ENCODE data around the gene GPR33. TPM values are rescaled to one million over a fixed set of nuclear protein-coding genes. Genes with fewer than 3 reads are reported as not detected.

The GPR33 gene
- total and polyA plus RNA-seq, 2 of the 8 experiments (the other 6 are each of a cell fraction or from before 2014, with no cell fraction given): not detected

DNA sequence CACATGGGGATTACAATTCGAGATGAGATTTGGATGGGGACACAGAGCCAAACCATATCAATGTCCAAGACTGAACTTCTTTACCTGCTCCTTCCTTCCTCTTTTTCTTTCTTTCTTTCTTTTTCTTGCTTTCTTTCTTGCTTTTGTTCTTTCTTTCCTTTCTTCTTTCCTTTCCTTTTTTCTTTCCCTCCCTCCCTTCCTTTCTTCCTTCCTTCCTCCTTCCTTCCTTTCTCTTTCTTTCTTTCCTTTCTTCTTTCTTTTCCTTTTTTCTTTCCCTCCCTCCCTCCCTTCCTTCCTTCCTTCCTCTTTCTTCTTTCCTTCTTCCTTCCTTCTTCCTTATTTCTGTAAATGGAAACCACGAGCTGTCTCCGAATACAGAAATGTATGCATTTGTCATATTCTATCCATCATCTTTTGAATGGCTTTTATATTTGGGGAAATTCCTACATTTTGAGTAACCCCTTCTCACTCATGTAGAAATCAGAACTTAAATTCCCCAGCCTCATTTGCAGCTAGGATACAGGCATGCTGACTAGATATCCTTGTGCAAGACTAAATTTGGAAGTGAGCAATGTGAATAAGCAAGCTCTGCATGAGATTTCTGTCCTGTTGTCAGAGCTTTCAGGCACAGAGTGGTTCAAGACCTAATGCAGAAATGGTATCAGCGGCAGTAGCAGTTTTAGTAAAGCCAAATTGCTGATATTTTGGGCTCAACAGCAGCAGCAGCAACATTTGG lies 11.5 kb downstream of the GPR33 start:
- Histone ChIP-seq H3K4me1 (replicated peaks in 1 of 4; ENCODE audit: control insufficient read depth in 3 of 4, insufficient read depth in 4 of 4, low read length in 3 of 4) (no peaks in the 10 kb centered on the region), H3K56ac (replicated peaks; ENCODE audit: insufficient read length, low read depth, low read length) (no peak overlapping the region), H3K27ac (ENCODE audit: low read depth, low read length) (no peak overlapping the region), H3K27me3 (replicated peaks in 1 of 4; ENCODE audit: control insufficient read depth in 3 of 4, extremely low read depth in 1 of 4, insufficient read depth in 3 of 4, low read length in 3 of 4) (no peaks in the 10 kb centered on the region), H3K4me2 (ENCODE audit: insufficient read depth in 1 of 2, low read depth in 2 of 2, low read length in 2 of 2) (no peak overlapping the region), H3K4ac (replicated peaks; ENCODE audit: insufficient read length, low read depth, low read length) (no peak overlapping the region), H3K79me1 (ENCODE audit: low read depth, low read length) (no peaks in the 10 kb centered on the region), H3K9me3 (ENCODE audit: insufficient read depth in 2 of 2, low read depth in 1 of 2, low read length in 1 of 2) (no peaks in the 10 kb centered on the region), H3K23me2 (ENCODE audit: low read depth, low read length) (no peaks in the 10 kb centered on the region), H2BK12ac (ENCODE audit: low read depth, low read length) (no peak overlapping the region), H4K20me1 (replicated peaks in 1 of 2; ENCODE audit: control insufficient read depth in 1 of 2, insufficient read depth in 2 of 2, low read length in 2 of 2) (no peaks in the 10 kb centered on the region), H3K79me2 (ENCODE audit: control insufficient read depth in 1 of 2, insufficient read depth in 2 of 2, low read length in 2 of 2) (no peaks in the 10 kb centered on the region), H3K9ac (replicated peaks in 1 of 4; ENCODE audit: extremely low read depth in 1 of 4, low read depth in 3 of 4, low read length in 3 of 4) (no peak overlapping the region), H3K23ac (ENCODE audit: insufficient read length) (no peak overlapping the region), H4K5ac (ENCODE audit: insufficient read length, low read depth, low read length) (no peak overlapping the region), H2BK15ac (ENCODE audit: low read length) (no peak overlapping the region), H2AFZ (ENCODE audit: low read length) (no peak overlapping the region), H2BK20ac (ENCODE audit: low read length) (no peak overlapping the region), H3K14ac (ENCODE audit: insufficient read length) (no peak overlapping the region), H2AK5ac (ENCODE audit: low read depth, low read length) (no peak overlapping the region), H4K8ac (ENCODE audit: extremely low read depth, insufficient read depth, low read length) (no peak overlapping the region), H3K36me3 (ENCODE audit: control insufficient read depth in 2 of 4, insufficient read depth in 4 of 4, low read length in 3 of 4) (no peaks in the 10 kb centered on the region), H4K91ac (replicated peaks; ENCODE audit: insufficient read length, low read length) (no peak overlapping the region), H3K18ac (ENCODE audit: extremely low read depth, low read length) (no peak overlapping the region), H2BK5ac (ENCODE audit: low read depth, low read length) (no peak overlapping the region), H2BK120ac (replicated peaks; ENCODE audit: low read depth, low read length) (no peak overlapping the region), H3K4me3 (ENCODE audit: extremely low read depth in 1 of 4, insufficient read depth in 2 of 4, low read depth in 3 of 4, low read length in 4 of 4) (no peak overlapping the region)
- ChIA-PET CTCF (ENCODE audit: partially characterized antibody) (interaction anchor here (0.9 kb wide), 1 partner anchor 35 kb away, joined by 3 read pairs; no protein-coding TSS in a partner anchor), POLR2A (ENCODE audit: partially characterized antibody) (no interaction called here)
- no peak for TF ChIP-seq SP2 (IDR thresholded peaks at IDR 0.05; ENCODE audit: low read length)
- TF ChIP-seq ZNF274 (IDR thresholded peaks at IDR 0.05; ENCODE audit: borderline replicate concordance, extremely low read depth, low read length): no peak
- no peak for TF ChIP-seq JUND (IDR thresholded peaks at IDR 0.05; ENCODE audit: low read length)
- DNase-seq (ENCODE audit: low read depth in 1 of 2, low spot score in 2 of 2) (no peak), FAIRE-seq (no peak)
- WGBS, 2 experiments (ENCODE audit: extremely low coverage in 1 of 2, insufficient coverage in 1 of 2, insufficient read length in 1 of 2, insufficient replicate concordance in 2 of 2, low coverage in 1 of 2, low lambda C conversion rate in 2 of 2, missing lambda C conversion rate in 1 of 2): 91% methylated on average over 4 of the region's 4 CpGs; no CpG with 5 or more reads in 1 of the 2 experiments

Measured in H1 (cell line).